Measurements from ENCODE around the gene TMEM45A. TPM values are rescaled to one million over a fixed set of nuclear protein-coding genes. Genes with fewer than 3 reads are reported as not detected.
"Not testable (repeated sequence)": the region's sequence is repeated elsewhere in the genome, so short reads cannot be mapped to it uniquely, and the experiment has no call there.

TMEM45A gene
- total RNA-seq, 2 experiments from 2014 or later: 1.1 to 1.3 TPM

GRCh38 chr3:100499651-100500050, 7.2 kb downstream of the TMEM45A start:
- POLR2A ChIA-PET: no interaction called here
- Mint-ChIP-seq H3K27ac (no peak overlapping the region), H3K9me3 (no peaks in the 10 kb centered on the region), H3K36me3 (ENCODE audit: low read depth) (no peaks in the 10 kb centered on the region), H3K4me1 (no peaks in the 10 kb centered on the region), H3K27me3 (peaks cover 20% of the 10 kb centered on the region), H3K4me3 (no peak overlapping the region)
- no peak for DNase-seq
- CTCF ChIA-PET: no interaction called here

- Mint-ChIP-seq H3K27ac (no peak overlapping the region), H3K9me3 (no peaks in the 10 kb centered on the region), H3K4me1 (no peaks in the 10 kb centered on the region), H3K27me3 (peaks cover 19% of the 10 kb centered on the region), H3K36me3 (ENCODE audit: low read depth) (no peaks in the 10 kb centered on the region), H3K4me3 (no peak overlapping the region)
- no peak for DNase-seq
- ChIA-PET CTCF (no interaction called here), POLR2A (no interaction called here)
These were observed 8.0 kb downstream of the TMEM45A start for GRCh38 chr3:100500320-100500880.

- H3K36me3 Mint-ChIP-seq (ENCODE audit: low read depth): no peaks in the 10 kb centered on the region
- no peak overlapping the region for H3K27ac Mint-ChIP-seq
- peaks cover 16% of the 10 kb centered on the region for H3K27me3 Mint-ChIP-seq
- DNase-seq: no peak
- ChIA-PET CTCF (no interaction called here), POLR2A (no interaction called here)
- no peaks in the 10 kb centered on the region for H3K4me1 Mint-ChIP-seq
- no peaks in the 10 kb centered on the region for H3K9me3 Mint-ChIP-seq
- no peak overlapping the region for H3K4me3 Mint-ChIP-seq
These were observed 11.0 kb downstream of the TMEM45A start for GRCh38 chr3:100503448-100503847.

DNA sequence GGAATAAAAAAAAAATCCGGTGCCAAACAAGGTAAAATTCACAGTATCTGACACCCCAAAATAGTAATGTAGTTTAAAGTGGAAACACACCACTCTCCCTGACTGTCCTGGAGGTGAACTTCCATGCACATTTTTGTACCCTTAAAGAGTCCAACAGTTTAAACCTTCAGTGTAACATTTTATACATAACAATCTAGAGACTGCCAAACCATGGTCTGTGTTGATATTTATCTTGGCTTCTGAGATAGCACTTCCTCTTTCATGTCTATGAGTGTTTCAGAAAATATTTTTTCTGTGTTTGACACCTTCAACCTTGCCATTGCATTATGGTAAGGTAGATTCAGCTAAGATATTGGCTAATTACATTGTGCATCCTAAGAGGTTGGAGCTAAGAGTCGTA, 13.9 kb downstream of the TMEM45A start:
- ChIA-PET CTCF (interaction anchor here (0.5 kb wide), 1 partner anchor 61 kb away, joined by 3 read pairs; no protein-coding TSS in a partner anchor), POLR2A (no interaction called here)
- H3K4me1 Mint-ChIP-seq: no peaks in the 10 kb centered on the region
- H3K4me3 Mint-ChIP-seq: no peak overlapping the region
- peaks cover 14% of the 10 kb centered on the region for H3K27me3 Mint-ChIP-seq
- H3K36me3 Mint-ChIP-seq (ENCODE audit: low read depth): no peaks in the 10 kb centered on the region
- no peak for DNase-seq
- no peaks in the 10 kb centered on the region for H3K9me3 Mint-ChIP-seq
- no peak overlapping the region for H3K27ac Mint-ChIP-seq

DNA sequence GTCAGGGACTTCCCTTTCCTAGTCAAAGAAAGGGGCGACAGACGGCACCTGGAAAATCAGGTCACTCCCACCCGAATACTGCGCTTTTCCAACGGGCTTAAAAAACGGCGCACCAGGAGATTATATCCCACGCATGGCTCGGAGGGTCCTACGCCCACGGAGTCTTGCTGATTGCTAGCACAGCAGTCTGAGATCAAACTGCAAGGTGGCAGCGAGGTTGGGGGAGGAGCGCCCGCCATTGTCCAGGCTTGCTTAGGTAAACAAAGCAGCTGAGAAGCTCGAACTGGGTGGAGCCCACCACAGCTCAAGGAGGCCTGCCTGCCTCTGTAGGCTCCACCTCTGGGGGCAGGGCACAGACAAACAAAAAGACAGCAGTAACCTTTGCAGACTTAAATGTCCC, 17.4 kb downstream of the TMEM45A start:
- H3K4me3 Mint-ChIP-seq; H3K27me3 Mint-ChIP-seq; H3K9me3 Mint-ChIP-seq; H3K36me3 Mint-ChIP-seq (ENCODE audit: low read depth); POLR2A ChIA-PET; H3K4me1 Mint-ChIP-seq; CTCF ChIA-PET; DNase-seq; H3K27ac Mint-ChIP-seq: not testable (repeated sequence)

GRCh38 chr3:100516232-100516631, 23.8 kb downstream of the TMEM45A start:
- ChIA-PET CTCF (no interaction called here), POLR2A (no interaction called here)
- no peaks in the 10 kb centered on the region for H3K36me3 Mint-ChIP-seq (ENCODE audit: low read depth)
- no peak for DNase-seq
- H3K4me3 Mint-ChIP-seq: no peak overlapping the region
- H3K27ac Mint-ChIP-seq: no peak overlapping the region
- H3K4me1 Mint-ChIP-seq: no peaks in the 10 kb centered on the region
- H3K9me3 Mint-ChIP-seq: no peaks in the 10 kb centered on the region
- no peaks in the 10 kb centered on the region for H3K27me3 Mint-ChIP-seq

- H3K27me3 Mint-ChIP-seq: no peaks in the 10 kb centered on the region
- POLR2A ChIA-PET: no interaction called here
These were observed 24.4 kb downstream of the TMEM45A start for GRCh38 chr3:100516838-100517237.

DNA sequence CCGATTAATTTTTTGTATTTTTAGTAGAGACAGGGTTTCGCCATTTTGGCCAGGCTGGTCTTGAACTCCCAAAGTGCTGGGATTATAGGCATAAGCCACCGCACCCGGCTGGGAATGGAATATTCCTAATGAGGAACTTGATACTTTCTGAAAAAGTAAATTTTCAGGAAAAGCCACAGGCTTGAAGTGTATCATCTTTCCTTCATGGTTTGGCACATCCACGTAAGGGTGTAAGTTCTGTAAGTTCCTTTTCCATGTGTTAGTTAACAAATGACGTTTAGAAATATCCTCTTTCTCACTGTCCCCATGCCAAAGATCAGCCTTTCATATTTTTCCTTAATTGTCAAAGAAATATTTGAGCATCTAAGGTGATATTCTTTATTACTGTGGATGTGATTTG, 24.9 kb downstream of the TMEM45A start:
- H3K27me3 Mint-ChIP-seq: no peaks in the 10 kb centered on the region
- DNase-seq: no peak
- CTCF ChIA-PET: no interaction called here
- H3K27ac Mint-ChIP-seq: no peak overlapping the region
- H3K4me3 Mint-ChIP-seq: no peak overlapping the region
- POLR2A ChIA-PET: no interaction called here
- H3K4me1 Mint-ChIP-seq: no peaks in the 10 kb centered on the region
- no peaks in the 10 kb centered on the region for H3K36me3 Mint-ChIP-seq (ENCODE audit: low read depth)
- H3K9me3 Mint-ChIP-seq: no peaks in the 10 kb centered on the region

More at GRCh38 chr3:100516838-100517237, 24.4 kb downstream of the TMEM45A start:
- no peaks in the 10 kb centered on the region for H3K36me3 Mint-ChIP-seq (ENCODE audit: low read depth)
- no peak overlapping the region for H3K4me3 Mint-ChIP-seq
- H3K27ac Mint-ChIP-seq: no peak overlapping the region
- H3K4me1 Mint-ChIP-seq: no peaks in the 10 kb centered on the region
- H3K9me3 Mint-ChIP-seq: no peaks in the 10 kb centered on the region
- CTCF ChIA-PET: no interaction called here
- no peak for DNase-seq

- ChIA-PET CTCF (no interaction called here), POLR2A (no interaction called here)
- H3K4me1 Mint-ChIP-seq: no peaks in the 10 kb centered on the region
- H3K9me3 Mint-ChIP-seq: no peaks in the 10 kb centered on the region
- DNase-seq: no peak
- H3K27ac Mint-ChIP-seq: no peak overlapping the region
- no peak overlapping the region for H3K4me3 Mint-ChIP-seq
- H3K27me3 Mint-ChIP-seq: no peaks in the 10 kb centered on the region
- H3K36me3 Mint-ChIP-seq (ENCODE audit: low read depth): no peaks in the 10 kb centered on the region
These were observed 25.8 kb downstream of the TMEM45A start for GRCh38 chr3:100518244-100518643.

DNA sequence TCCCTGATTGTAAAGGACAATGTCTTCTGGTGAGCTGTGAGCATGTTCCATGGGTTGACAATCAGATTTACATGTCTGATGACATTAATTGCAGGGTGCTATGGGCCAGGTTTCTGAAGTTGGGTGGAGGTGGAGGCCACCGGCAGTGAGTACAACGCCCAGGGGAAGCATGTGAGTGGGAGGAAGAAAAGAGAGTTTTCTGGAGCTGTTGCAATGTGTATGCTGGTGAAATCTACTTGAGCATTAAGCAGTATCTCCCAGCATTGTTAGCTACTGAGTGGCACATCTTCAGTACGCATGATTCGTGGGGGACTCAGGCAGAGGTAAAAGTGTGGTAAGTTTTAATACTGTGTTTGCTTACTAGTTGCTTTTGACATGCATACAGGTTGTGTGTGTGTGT, 26.6 kb downstream of the TMEM45A start:
- Mint-ChIP-seq H3K4me3 (no peak overlapping the region), H3K4me1 (no peaks in the 10 kb centered on the region), H3K27me3 (peaks cover 3% of the 10 kb centered on the region), H3K27ac (no peak overlapping the region), H3K9me3 (no peaks in the 10 kb centered on the region), H3K36me3 (ENCODE audit: low read depth) (no peaks in the 10 kb centered on the region)
- DNase-seq: no peak
- ChIA-PET CTCF (no interaction called here), POLR2A (no interaction called here)

DNA sequence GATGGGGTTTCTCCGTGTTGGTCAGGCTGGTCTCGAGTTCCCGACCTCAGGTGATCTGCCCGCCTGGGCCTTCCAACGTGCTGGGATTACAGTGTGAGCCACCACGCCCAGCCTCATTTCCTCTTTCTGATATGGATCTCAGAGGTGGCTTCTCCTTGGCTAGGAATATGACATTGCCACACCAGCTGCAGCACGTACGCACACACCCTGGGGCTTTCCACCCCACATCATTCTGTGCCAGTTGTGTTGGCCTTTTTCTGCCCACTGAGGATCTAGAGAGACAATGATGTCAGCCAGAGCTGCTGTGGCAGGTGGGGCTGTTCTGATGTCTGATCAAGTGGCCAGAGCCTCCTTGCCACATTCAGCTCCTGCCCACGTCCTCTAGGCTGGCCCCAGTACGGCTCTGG, 29.0 kb downstream of the TMEM45A start:
- H3K4me3 Mint-ChIP-seq: no peak overlapping the region
- ChIA-PET CTCF (no interaction called here), POLR2A (no interaction called here)
- H3K36me3 Mint-ChIP-seq (ENCODE audit: low read depth): no peaks in the 10 kb centered on the region
- DNase-seq: no peak
- peaks cover 9% of the 10 kb centered on the region for H3K27me3 Mint-ChIP-seq
- no peak overlapping the region for H3K27ac Mint-ChIP-seq
- no peaks in the 10 kb centered on the region for H3K9me3 Mint-ChIP-seq
- H3K4me1 Mint-ChIP-seq: no peaks in the 10 kb centered on the region

DNA sequence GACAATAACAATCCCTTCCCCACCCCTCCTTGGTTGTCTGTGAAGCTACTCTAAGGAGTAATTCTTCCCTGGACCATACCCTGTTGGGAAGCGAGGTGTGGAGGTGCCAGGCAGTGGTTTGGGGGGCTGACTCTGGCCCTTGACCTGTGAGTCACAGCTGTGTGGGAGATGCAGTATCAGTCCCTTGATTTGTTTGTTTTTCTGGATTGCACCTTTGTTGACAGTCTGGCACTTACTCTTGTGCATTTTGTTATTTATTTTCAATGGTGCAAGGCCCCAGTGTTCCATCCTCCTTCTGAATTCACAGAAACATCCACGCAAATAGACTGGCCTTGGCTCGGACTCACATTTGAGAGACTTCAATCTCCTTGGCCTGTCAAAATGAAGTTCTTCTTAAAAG, 29.7 kb downstream of the TMEM45A start:
- H3K27ac Mint-ChIP-seq: no peak overlapping the region
- no peaks in the 10 kb centered on the region for H3K4me1 Mint-ChIP-seq
- H3K36me3 Mint-ChIP-seq (ENCODE audit: low read depth): no peaks in the 10 kb centered on the region
- H3K9me3 Mint-ChIP-seq: no peaks in the 10 kb centered on the region
- H3K4me3 Mint-ChIP-seq: no peak overlapping the region
- peaks cover 9% of the 10 kb centered on the region for H3K27me3 Mint-ChIP-seq
- POLR2A ChIA-PET: no interaction called here
- CTCF ChIA-PET: no interaction called here
- DNase-seq: no peak

DNA sequence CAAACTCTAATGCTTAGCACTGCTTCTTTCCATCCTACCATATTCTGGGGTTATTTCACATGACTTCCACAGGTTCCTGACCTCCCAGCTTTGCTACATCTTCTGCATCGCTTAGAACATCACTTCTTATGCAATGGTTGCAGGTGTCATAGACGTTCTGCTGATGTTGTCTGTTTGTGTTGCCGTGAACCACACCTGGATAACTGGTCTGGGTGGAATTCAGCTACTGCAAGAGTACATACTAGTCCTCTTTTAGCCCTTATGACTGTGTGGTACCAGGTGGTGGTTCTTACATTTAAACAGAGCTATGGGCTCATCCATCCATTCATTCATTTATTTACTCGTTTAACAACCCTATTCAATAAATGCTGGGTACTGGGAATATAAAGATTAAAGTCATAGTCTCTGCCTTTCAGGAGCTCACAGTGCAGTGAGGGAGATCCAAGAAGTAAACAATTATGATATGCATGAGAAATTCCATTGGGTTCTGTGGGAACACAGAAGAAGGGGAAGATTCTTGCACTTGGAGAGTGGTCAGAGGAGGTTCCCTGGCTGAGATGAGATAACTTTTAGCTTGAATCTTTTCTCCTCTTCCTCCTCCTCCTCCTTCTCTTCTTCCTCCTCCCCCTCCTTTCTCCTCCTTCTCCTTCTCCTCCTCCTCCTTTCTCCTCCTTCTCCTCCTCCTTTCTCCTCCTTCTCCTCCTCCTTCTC, 30.8 kb downstream of the TMEM45A start:
- Mint-ChIP-seq H3K4me1 (no peaks in the 10 kb centered on the region), H3K27ac (no peak overlapping the region), H3K36me3 (ENCODE audit: low read depth) (no peaks in the 10 kb centered on the region), H3K27me3 (peaks cover 10% of the 10 kb centered on the region), H3K9me3 (no peaks in the 10 kb centered on the region), H3K4me3 (no peak overlapping the region)
- no peak for DNase-seq
- ChIA-PET POLR2A (interaction anchor here (0.7 kb wide), 1 partner anchor 524 kb away, joined by 3 read pairs; no protein-coding TSS in a partner anchor), CTCF (interaction anchor here (0.7 kb wide), 1 partner anchor 9 kb away, joined by 4 read pairs; no protein-coding TSS in a partner anchor)

All from activated CD4-positive, alpha-beta memory T cell treated with anti-CD3 and anti-CD28 coated beads, Interleukin-2, amount 10 ng/mL, durations not matched to agents 7 days and 5 days (primary cell).